VCaP (cell line): ENCODE results near the gene TTC22.

Experiments used
- H3K27ac ChIP-seq: fragments of 450-650 bp; 2 replicates; pipeline ENCODE4 v1.5.1; 2017
- CTCF ChIP-seq: fragments of 450-650 bp; conservative IDR thresholded peaks from 2 replicates; pipeline ENCODE4 v1.5.1; 2017; ENCODE audit warnings: mild to moderate bottlenecking, moderate library complexity

The TTC22 gene

GRCh38 chr1:54767526-54767925, 33.6 kb downstream of the TTC22 start:
- H3K27ac ChIP-seq = no peak overlapping the region
- TF ChIP-seq CTCF = no peak

- no peak for TF ChIP-seq CTCF
- H3K27ac ChIP-seq = no peak overlapping the region
Observed at GRCh38 chr1:54766726-54767125, 34.4 kb downstream of the TTC22 start.

GRCh38 chr1:54764922-54765561, 36.1 kb downstream of the TTC22 start:
- peak overlapping the region; percentile 88 for H3K27ac ChIP-seq
- TF ChIP-seq CTCF = no peak

- TF ChIP-seq CTCF = no peak
- H3K27ac ChIP-seq = peak within 1 kb of the TSS; percentile 88
Observed at GRCh38 chr1:54764133-54764921, 36.8 kb downstream of the TTC22 start, which contains the start of gene PARS2. TSS of gene PARS2 (minus strand) at chr1:54764523. CDS start at chr1:54759161, 5,362 bp downstream.

- H3K27ac ChIP-seq = peak overlapping the region; percentile 88
- no peak for TF ChIP-seq CTCF
Observed at GRCh38 chr1:54763816-54764132, 37.3 kb downstream of the TTC22 start.

- peak overlapping the region; percentile 87 for H3K27ac ChIP-seq
- TF ChIP-seq CTCF = no peak
Observed at GRCh38 chr1:54758678-54759348, 42.3 kb downstream of the TTC22 start.

- no peak for TF ChIP-seq CTCF
- peak overlapping the region; percentile 87; the same call in 1 of the 2 replicates for H3K27ac ChIP-seq
Observed at GRCh38 chr1:54757833-54758232, 43.3 kb downstream of the TTC22 start.
